PC-9 (cell line): ENCODE data around the gene RHCG.

Experiments used
- EZH2 ChIP-seq: fragments of 200-600 bp; sonication (generic); IDR thresholded peaks from 2 replicates; pipeline ENCODE4 v1.8.0; 2017; ENCODE audit warnings: antibody characterized with exemption, low read depth
- TF ChIP-seq, protein P1 (sequence below): fragments of 200-600 bp; sonication (generic); conservative IDR thresholded peaks from 2 replicates; pipeline ENCODE4 v1.6.1; 2017; ENCODE audit warnings: mixed run types, antibody characterized with exemption, mild to moderate bottlenecking, moderate library complexity

GRCh38 chr15:89506026-89506686 is 9.8 kb upstream of the RHCG start:
- TF ChIP-seq, protein P1, sequence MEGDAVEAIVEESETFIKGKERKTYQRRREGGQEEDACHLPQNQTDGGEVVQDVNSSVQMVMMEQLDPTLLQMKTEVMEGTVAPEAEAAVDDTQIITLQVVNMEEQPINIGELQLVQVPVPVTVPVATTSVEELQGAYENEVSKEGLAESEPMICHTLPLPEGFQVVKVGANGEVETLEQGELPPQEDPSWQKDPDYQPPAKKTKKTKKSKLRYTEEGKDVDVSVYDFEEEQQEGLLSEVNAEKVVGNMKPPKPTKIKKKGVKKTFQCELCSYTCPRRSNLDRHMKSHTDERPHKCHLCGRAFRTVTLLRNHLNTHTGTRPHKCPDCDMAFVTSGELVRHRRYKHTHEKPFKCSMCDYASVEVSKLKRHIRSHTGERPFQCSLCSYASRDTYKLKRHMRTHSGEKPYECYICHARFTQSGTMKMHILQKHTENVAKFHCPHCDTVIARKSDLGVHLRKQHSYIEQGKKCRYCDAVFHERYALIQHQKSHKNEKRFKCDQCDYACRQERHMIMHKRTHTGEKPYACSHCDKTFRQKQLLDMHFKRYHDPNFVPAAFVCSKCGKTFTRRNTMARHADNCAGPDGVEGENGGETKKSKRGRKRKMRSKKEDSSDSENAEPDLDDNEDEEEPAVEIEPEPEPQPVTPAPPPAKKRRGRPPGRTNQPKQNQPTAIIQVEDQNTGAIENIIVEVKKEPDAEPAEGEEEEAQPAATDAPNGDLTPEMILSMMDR, result no peak
- TF ChIP-seq EZH2, result no peak
